HCT116 (cell line): ENCODE measurements around the gene VIPR1.
A peak's percentile ranks its signal among the peaks of the same experiment; 100 is the strongest.

Source experiments
- FOSL1 ChIP-seq: IDR thresholded peaks from 2 replicates; pipeline ENCODE4 v1.6.1; 2012; ENCODE audit warnings: low read depth
- MAX ChIP-seq: IDR thresholded peaks from 2 replicates; pipeline ENCODE4 v1.6.1; 2012
- POLR2AphosphoS5 ChIP-seq: IDR thresholded peaks from 2 replicates; pipeline ENCODE4 v1.6.1; 2011; ENCODE audit warnings: mild to moderate bottlenecking, low read depth, low read length, moderate library complexity
- YY1 ChIP-seq: IDR thresholded peaks from 2 replicates; pipeline ENCODE4 v1.6.1; 2011; ENCODE audit warnings: low read length, low read depth, moderate library complexity, mild to moderate bottlenecking; ENCODE audit not compliant: insufficient replicate concordance; ENCODE audit errors: extremely low read depth
- TF ChIP-seq, protein P1 (sequence below), 3 experiments: fragments of 200-600 bp in 1 of 3; sonication (generic) in 1 of 3; IDR thresholded peaks in 2 of 3; conservative IDR thresholded peaks in 1 of 3; 2 replicates each; pipeline ENCODE4 v1.5.1; 2012 to 2017; ENCODE audit warnings: low read depth in 2 of 3, low read length in 2 of 3, antibody characterized with exemption in 1 of 3, borderline replicate concordance in 1 of 3, control low read depth in 1 of 3, mild to moderate bottlenecking in 1 of 3, mixed read lengths in 1 of 3, mixed run types in 1 of 3, moderate library complexity in 1 of 3; ENCODE audit not compliant: insufficient read depth in 1 of 3

DNA sequence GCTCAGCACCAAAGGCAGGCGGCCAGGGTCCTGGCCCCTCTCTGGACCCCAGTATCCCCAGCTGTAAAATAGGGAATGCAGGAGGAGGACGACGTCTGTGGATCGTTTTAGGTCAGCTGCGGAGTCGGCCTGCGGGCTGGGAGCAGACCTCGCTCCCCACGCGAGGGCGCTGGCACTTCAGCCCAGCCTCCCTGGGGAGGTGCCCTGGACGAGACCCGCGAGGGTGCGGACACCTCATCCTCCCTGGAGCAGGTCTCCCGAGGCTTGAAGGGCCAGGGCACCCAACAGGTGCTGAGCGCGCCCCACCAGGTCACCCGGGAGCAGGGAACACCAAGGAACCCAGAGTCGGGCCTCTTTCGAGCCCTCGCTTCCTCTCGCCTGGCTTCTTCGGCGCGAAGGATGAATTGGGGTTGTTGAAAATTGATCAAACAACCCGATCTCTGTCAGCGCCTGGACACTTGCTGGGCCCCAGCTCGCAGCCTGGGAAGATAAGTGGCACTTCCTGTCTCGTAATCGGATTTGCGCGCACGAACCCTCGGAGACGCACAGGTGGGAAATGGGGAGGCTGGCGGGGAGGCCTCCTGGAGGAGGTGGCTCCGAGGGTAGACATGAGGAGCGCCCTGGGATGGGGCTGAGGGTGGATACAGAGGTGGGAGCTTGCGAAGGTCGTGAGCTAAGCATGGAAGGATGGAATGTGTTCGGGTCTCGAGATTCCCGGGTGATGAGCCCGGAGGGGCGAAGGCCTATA is 588 bp upstream of the VIPR1 start:
- TF ChIP-seq FOSL1 (no peak), POLR2AphosphoS5 (no peak), YY1 (no peak), MAX (no peak)
- TF ChIP-seq, protein P1, sequence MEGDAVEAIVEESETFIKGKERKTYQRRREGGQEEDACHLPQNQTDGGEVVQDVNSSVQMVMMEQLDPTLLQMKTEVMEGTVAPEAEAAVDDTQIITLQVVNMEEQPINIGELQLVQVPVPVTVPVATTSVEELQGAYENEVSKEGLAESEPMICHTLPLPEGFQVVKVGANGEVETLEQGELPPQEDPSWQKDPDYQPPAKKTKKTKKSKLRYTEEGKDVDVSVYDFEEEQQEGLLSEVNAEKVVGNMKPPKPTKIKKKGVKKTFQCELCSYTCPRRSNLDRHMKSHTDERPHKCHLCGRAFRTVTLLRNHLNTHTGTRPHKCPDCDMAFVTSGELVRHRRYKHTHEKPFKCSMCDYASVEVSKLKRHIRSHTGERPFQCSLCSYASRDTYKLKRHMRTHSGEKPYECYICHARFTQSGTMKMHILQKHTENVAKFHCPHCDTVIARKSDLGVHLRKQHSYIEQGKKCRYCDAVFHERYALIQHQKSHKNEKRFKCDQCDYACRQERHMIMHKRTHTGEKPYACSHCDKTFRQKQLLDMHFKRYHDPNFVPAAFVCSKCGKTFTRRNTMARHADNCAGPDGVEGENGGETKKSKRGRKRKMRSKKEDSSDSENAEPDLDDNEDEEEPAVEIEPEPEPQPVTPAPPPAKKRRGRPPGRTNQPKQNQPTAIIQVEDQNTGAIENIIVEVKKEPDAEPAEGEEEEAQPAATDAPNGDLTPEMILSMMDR (IDR thresholded peaks at IDR 0.05 in 2 of 3, conservative IDR thresholded peaks at IDR 0.05 in 1 of 3; ENCODE audit: borderline replicate concordance in 1 of 3, insufficient read depth in 1 of 3, low read depth in 2 of 3, low read length in 2 of 3) = peak in 1 of 3 experiments; percentile 27; a peak in 2 of 6 replicates
